ENCODE measurements around the gene STAMBP. TPM values are rescaled to one million over a fixed set of nuclear protein-coding genes. Genes with fewer than 3 reads are reported as not detected.
A peak's percentile ranks its signal among the peaks of the same experiment; 100 is the strongest.

Gene STAMBP
- total and polyA plus RNA-seq, 2 of the 13 experiments (the other 11 are each of a cell fraction or from before 2014, with no cell fraction given) = 49.6 to 53.2 TPM

- TF ChIP-seq ZBTB2 (CRISPR knock-in tag; IDR thresholded peaks at IDR 0.05; ENCODE audit: low read depth) = no peak
- peak; percentile 36; the same call in 1 of the 2 replicates for TF ChIP-seq BHLHE40 (IDR thresholded peaks at IDR 0.05; ENCODE audit: low read length)
- peak; percentile 86; the same call in 1 of the 2 replicates for TF ChIP-seq CSRNP1 (CRISPR knock-in tag; IDR thresholded peaks at IDR 0.05)
- TF ChIP-seq IKZF1 (IDR thresholded peaks at IDR 0.05) = no peak
- TF ChIP-seq E2F1 (CRISPR knock-in tag; IDR thresholded peaks at IDR 0.05) = peak; percentile 42; the same call in 1 of the 2 replicates
- no peak; the same call in none of the 2 replicates for TF ChIP-seq CHCHD3 (CRISPR knock-in tag; IDR thresholded peaks at IDR 0.05)
- no peak for TF ChIP-seq ATM (IDR thresholded peaks at IDR 0.05; ENCODE audit: borderline replicate concordance)
- no peak for TF ChIP-seq NR2F1 (CRISPR knock-in tag; IDR thresholded peaks at IDR 0.05)
- no peak for TF ChIP-seq ZNF775 (CRISPR knock-in tag; IDR thresholded peaks at IDR 0.05; ENCODE audit: borderline replicate concordance)
- no peak for TF ChIP-seq ZNF18 (CRISPR knock-in tag; IDR thresholded peaks at IDR 0.05; ENCODE audit: insufficient replicate concordance)
- TF ChIP-seq ZFP37 (CRISPR knock-in tag; IDR thresholded peaks at IDR 0.05; ENCODE audit: borderline replicate concordance) = 0 out of 2 replicates have a peak, but pooled peaks have one; percentile 45
- TF ChIP-seq KLF6 (CRISPR knock-in tag; IDR thresholded peaks at IDR 0.05) = peak; percentile 79
- peak; percentile 54; the same call in 1 of the 2 replicates for TF ChIP-seq SMAD3 (CRISPR knock-in tag; IDR thresholded peaks at IDR 0.05)
- TF ChIP-seq FOXJ3 (CRISPR knock-in tag; IDR thresholded peaks at IDR 0.05; ENCODE audit: borderline replicate concordance) = peak; percentile 92
- peak; percentile 86 for TF ChIP-seq BORCS8-MEF2B (CRISPR knock-in tag; IDR thresholded peaks at IDR 0.05)
- TF ChIP-seq PTBP1 (IDR thresholded peaks at IDR 0.05; ENCODE audit: low read depth, low read length, poor library complexity, severe bottlenecking) = no peak
- peak; percentile 95 for TF ChIP-seq ZNF619 (CRISPR knock-in tag; IDR thresholded peaks at IDR 0.05)
- TF ChIP-seq MAF1 (CRISPR knock-in tag; IDR thresholded peaks at IDR 0.05; ENCODE audit: borderline replicate concordance) = 0 out of 2 replicates have a peak, but pooled peaks have one; percentile 40
- TF ChIP-seq ZNF891 (CRISPR knock-in tag; IDR thresholded peaks at IDR 0.05) = peak; percentile 91
- peak; percentile 87 for TF ChIP-seq TGIF2 (CRISPR knock-in tag; IDR thresholded peaks at IDR 0.05)
- no peak for TF ChIP-seq CEBPB (IDR thresholded peaks at IDR 0.05; ENCODE audit: borderline replicate concordance, low read depth, low read length)
- no peak for TF ChIP-seq ISL2 (CRISPR knock-in tag; IDR thresholded peaks at IDR 0.05)
Measured at GRCh38 chr2:73779467-73780236, 49.1 kb upstream of the STAMBP start, which contains the start of gene DUSP11 (continued).
